HepG2 (cell line): ENCODE results near the gene CSTF3. TPM values are rescaled to one million over a fixed set of nuclear protein-coding genes. Genes with fewer than 3 reads are reported as not detected.

Experiments
- polyA plus RNA-seq, 8 experiments: library from polyadenylated mRNA; depleted of rRNA in 3 of 8; stranded (reverse) in 7 of 8; unstranded in 1 of 8; fragments of >200 nt; fragmentation: Illumina TruSeq in 4 of 8; extraction: Trizol in 4 of 8; gene quantifications; 2 replicates each; pipeline versions ENCODE4 v1.2.1 to v1.2.3, GENCODE V29; 2011 to 2016; ENCODE audit warnings: low read depth in 4 of 8, missing spikeins in 1 of 8, mixed read lengths in 1 of 8; ENCODE audit not compliant: insufficient read depth in 1 of 8
- total RNA-seq, 5 experiments: library from RNA; depleted of rRNA; stranded (reverse); fragments of >200 nt; fragmentation: Illumina TruSeq; extraction: Trizol; gene quantifications; 2 replicates each; pipeline ENCODE4 v1.2.3, GENCODE V29; 2016; ENCODE audit warnings: low read depth in 1 of 5
- TF ChIP-seq, protein P1 (sequence below): sonication (generic); formaldehyde crosslinking; IDR thresholded peaks from 2 replicates; pipeline ENCODE4 v1.4.0; 2020; ENCODE audit warnings: mild to moderate bottlenecking, missing genetic modification reagents

The CSTF3 gene
- total and polyA plus RNA-seq, 2 of the 13 experiments (the other 11 are each of a cell fraction or from before 2014, with no cell fraction given) = 21.5 to 43.6 TPM

DNA sequence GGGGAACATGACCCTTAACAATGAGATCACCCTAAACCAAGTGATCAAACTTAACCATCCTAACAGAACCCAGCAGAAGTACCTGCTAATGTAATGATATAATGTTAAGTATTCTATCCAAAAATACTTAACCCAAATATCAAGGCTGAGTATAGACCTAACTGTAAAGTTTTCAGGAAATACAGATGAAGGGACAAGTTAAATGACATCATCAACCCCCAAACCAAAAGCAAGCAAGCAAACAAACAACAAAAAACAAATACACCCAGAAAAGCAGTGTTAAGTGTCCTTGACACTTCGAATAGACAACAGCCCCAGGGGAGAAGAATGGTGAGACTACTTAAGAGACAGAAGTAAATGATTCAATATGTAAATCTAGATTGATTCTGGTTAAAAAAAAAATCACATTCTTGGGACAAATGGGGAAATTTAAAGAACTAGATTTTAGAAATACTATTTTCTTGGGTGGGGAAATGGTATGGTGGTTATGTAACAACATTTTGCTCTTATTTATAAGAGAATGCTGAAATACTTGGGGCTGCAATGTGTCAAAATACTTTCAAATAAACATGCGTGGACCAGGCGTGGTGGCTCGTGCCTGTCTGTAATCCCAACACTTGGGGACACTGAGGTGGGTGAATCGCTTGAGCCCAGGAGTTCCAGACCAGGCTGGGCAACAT, 2.5 kb downstream of the CSTF3 start (continued):
- TF ChIP-seq, protein P1, sequence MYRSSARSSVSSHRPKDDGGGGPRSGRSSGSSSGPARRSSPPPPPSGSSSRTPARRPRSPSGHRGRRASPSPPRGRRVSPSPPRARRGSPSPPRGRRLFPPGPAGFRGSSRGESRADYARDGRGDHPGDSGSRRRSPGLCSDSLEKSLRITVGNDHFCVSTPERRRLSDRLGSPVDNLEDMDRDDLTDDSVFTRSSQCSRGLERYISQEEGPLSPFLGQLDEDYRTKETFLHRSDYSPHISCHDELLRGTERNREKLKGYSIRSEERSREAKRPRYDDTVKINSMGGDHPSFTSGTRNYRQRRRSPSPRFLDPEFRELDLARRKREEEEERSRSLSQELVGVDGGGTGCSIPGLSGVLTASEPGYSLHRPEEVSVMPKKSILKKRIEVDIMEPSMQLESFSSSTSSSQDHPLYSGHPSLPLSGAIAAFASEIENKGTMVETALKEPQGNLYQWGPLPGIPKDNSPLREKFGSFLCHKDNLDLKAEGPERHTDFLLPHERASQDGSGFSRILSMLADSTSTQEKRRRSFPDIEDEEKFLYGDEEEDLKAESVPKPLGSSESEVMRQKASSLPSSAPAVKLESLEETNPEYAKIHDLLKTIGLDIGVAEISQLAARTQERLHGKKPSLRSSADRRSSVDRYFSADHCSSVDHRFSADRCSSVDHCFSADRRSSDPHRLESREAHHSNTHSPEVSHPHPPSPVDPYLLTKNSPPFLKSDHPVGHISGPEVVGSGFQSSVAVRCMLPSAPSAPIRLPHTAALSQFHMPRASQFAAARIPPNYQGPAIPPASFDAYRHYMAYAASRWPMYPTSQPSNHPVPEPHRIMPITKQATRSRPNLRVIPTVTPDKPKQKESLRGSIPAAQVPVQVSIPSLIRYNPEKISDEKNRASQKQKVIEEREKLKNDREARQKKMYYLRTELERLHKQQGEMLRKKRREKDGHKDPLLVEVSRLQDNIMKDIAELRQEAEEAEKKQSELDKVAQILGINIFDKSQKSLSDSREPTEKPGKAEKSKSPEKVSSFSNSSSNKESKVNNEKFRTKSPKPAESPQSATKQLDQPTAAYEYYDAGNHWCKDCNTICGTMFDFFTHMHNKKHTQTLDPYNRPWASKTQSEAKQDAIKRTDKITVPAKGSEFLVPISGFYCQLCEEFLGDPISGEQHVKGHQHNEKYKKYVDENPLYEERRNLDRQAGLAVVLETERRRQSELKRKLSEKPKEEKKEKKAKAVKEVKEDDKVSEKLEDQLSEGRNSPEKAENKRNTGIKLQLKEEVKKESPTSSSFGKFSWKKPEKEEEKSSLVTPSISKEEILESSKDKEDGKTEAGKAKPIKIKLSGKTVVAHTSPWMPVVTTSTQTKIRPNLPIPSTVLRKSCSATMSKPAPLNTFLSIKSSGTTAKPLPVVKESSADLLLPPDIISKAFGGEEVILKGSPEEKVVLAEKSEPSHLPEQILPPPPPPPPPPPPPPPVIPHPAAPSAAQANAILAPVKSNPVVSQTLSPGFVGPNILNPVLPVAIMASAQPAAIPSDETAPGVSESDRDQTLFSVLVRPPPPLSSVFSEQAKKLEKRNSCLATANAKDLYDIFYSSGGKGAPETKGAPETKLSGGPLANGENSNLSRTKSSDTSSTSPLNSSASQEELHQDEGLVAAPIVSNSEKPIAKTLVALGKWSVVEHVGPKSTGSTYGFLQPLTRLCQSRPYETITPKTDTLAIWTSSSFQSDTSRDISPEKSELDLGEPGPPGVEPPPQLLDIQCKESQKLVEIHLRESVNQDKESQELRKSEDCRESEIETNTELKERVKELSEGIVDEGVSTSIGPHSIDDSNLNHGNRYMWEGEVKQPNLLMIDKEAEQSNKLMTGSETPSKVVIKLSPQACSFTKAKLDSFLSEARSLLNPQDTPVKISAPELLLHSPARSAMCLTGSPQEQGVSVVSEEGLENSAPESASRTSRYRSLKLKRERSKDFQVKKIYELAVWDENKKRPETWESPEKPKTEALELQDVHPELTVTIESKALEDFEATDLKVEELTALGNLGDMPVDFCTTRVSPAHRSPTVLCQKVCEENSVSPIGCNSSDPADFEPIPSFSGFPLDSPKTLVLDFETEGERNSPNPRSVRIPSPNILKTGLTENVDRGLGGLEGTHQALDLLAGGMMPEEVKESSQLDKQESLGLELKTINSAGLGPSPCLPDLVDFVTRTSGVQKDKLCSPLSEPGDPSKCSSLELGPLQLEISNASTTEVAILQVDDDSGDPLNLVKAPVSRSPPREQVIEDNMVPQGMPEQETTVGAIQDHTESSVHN (CRISPR knock-in tag) = no peak
